ENCODE results near the gene ATOSA. TPM values are rescaled to one million over a fixed set of nuclear protein-coding genes. Genes with fewer than 3 reads are reported as not detected.

ATOSA gene
- total and polyA plus RNA-seq, 2 of the 13 experiments (the other 11 are each of a cell fraction or from before 2014, with no cell fraction given): 6.6 to 16.3 TPM

- Histone ChIP-seq H3K27ac (ENCODE audit: extremely low read length, insufficient read depth, low read length) (peak overlapping the region; percentile 48), H3K9me3 (ENCODE audit: low read length) (no peaks in the 10 kb centered on the region), H3K27me3 (ENCODE audit: control insufficient read depth in 1 of 2, insufficient read depth in 2 of 2, low read length in 2 of 2) (no peaks in the 10 kb centered on the region), H3K4me1 (ENCODE audit: insufficient read depth, low read length) (peaks cover 27% of the 10 kb centered on the region), H3K4me2 (ENCODE audit: low read depth, low read length) (peak overlapping the region; percentile 90), H3K36me3 (replicated peaks in 1 of 2; ENCODE audit: control insufficient read depth in 1 of 2, insufficient read depth in 2 of 2, low read length in 2 of 2) (no peaks in the 10 kb centered on the region), H2AFZ (ENCODE audit: low read length) (no peak overlapping the region), H4K20me1 (ENCODE audit: insufficient read depth, low read length) (no peaks in the 10 kb centered on the region), H3K79me2 (ENCODE audit: insufficient read depth, low read length) (no peaks in the 10 kb centered on the region), H3K4me3 (replicated peaks in 1 of 3; ENCODE audit: insufficient read depth in 1 of 3, low read depth in 2 of 3, low read length in 3 of 3) (peak overlapping the region in 2 of 3 experiments; percentile 65 to 69; a peak in 3 of 6 replicates), H3K9ac (ENCODE audit: insufficient read depth, low read depth, low read length) (no peak overlapping the region; the same call in 1 of the 2 replicates)
- ATAC-seq (peak; percentile 25), DNase-seq (ENCODE audit: low spot score) (no peak), FAIRE-seq (no peak)
- in situ Hi-C loops (cut with HindIII; ENCODE audit: extremely low pct_ligation_motif_present, low pct_unique_long_range_greater_than_20kb): no loop called here
- ChIA-PET POLR2A (interaction anchor here (0.8 to 1.2 kb wide), 2 partner anchors 8 to 9 kb away, joined by 3 to 4 read pairs; no protein-coding TSS in a partner anchor), CTCF (ENCODE audit: low intra/inter-chr PET ratio, low total read pairs) (no interaction called here)
- no TSS peak for BruUV-seq (replicated peaks)
- peak; percentile 58; the same call in 1 of the 2 replicates for TF ChIP-seq ZMYM3 (CRISPR knock-in tag; IDR thresholded peaks at IDR 0.05)
- no peak for TF ChIP-seq MAZ (IDR thresholded peaks at IDR 0.05; ENCODE audit: borderline replicate concordance, low read depth, low read length)
- TF ChIP-seq MAZ (CRISPR knock-in tag; IDR thresholded peaks at IDR 0.05; ENCODE audit: low read depth): 0 out of 2 replicates have a peak, but pooled peaks have one; percentile 9
- no peak for TF ChIP-seq ZNF772 (CRISPR knock-in tag; IDR thresholded peaks at IDR 0.05)
- 0 out of 2 replicates have a peak, but pooled peaks have one; percentile 5 for TF ChIP-seq HMG20A (CRISPR knock-in tag; IDR thresholded peaks at IDR 0.05; ENCODE audit: borderline replicate concordance)
- intact Hi-C loops (cut with micrococcal nuclease; ENCODE audit: unreplicated experiment): no loop called here
- 20% methylated on average over 1 of the region's 1 CpG for WGBS (ENCODE audit: low lambda C conversion rate)
Measured at GRCh38 chr15:52710050-52710707, 31.0 kb upstream of the ATOSA start.

DNA sequence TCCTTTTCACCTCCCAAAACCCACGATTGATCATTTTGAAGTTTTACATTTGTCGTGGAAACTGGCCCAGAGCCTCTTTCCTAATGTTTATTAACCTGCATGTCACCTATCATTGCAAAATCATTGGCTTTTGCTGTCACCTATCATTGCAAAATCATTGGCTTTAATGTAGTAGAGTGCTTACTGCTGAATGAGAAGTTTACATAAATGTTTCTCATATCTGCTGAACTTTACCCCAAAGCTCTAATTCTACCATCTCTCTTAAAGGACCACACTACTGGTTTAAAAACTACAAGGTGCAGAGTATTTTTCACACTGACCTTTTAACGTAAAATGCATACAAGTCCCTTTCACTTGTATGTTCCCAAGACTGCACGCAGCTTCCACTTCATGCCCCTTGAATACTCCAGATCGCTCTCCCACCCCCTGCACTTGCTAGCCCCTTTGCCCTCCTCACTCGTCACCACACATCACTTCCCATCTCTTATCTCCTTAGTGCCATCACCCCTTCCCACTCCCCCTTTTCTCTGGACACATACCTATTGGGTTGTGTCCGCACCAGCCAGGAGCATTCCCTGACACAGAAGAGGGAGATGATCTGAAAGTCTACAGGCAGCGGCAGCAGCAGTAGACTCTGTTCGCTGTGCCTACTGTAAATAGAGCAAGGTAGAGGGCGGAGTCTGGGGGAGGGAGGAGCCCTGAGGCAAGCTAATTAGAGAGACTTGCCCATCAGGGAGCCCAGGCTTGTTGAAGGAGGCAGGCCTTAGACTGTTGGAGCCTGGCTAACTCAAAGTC is 30.2 kb upstream of the ATOSA start:
- H3K27ac ChIP-seq (ENCODE audit: extremely low read length, insufficient read depth, low read length): peak overlapping the region; percentile 48
- peak; percentile 42 for FAIRE-seq
- H3K4me1 ChIP-seq (ENCODE audit: insufficient read depth, low read length): peaks cover 27% of the 10 kb centered on the region
- no peaks in the 10 kb centered on the region for H4K20me1 ChIP-seq (ENCODE audit: insufficient read depth, low read length)
- ATAC-seq: peak; percentile 99
- no peaks in the 10 kb centered on the region for H3K9me3 ChIP-seq (ENCODE audit: low read length)
- TSS peak; percentile 49 for BruUV-seq (replicated peaks)
- no peaks in the 10 kb centered on the region for H3K79me2 ChIP-seq (ENCODE audit: insufficient read depth, low read length)
- H3K27me3 ChIP-seq (ENCODE audit: control insufficient read depth in 1 of 2, insufficient read depth in 2 of 2, low read length in 2 of 2): no peaks in the 10 kb centered on the region
- H3K4me3 ChIP-seq (replicated peaks in 1 of 3; ENCODE audit: insufficient read depth in 1 of 3, low read depth in 2 of 3, low read length in 3 of 3): peak overlapping the region; percentile 54 to 69 (median 65)
- peak overlapping the region; percentile 72 for H2AFZ ChIP-seq (ENCODE audit: low read length)
- ChIA-PET CTCF (ENCODE audit: low intra/inter-chr PET ratio, low total read pairs) (no interaction called here), POLR2A (interaction anchor here (0.8 to 1.2 kb wide), 2 partner anchors 8 to 9 kb away, joined by 3 to 4 read pairs; no protein-coding TSS in a partner anchor)
- intact Hi-C loops (cut with micrococcal nuclease; ENCODE audit: unreplicated experiment) (loop anchor here (1.0 to 2.0 kb wide), 2 partner anchors 31 to 38 kb away; partner anchors contain the start of gene ATOSA), in situ Hi-C loops (cut with HindIII; ENCODE audit: extremely low pct_ligation_motif_present, low pct_unique_long_range_greater_than_20kb) (no loop called here)
- DNase-seq (ENCODE audit: low spot score): peak; percentile 51
- peak overlapping the region; percentile 90 for H3K4me2 ChIP-seq (ENCODE audit: low read depth, low read length)
- H3K36me3 ChIP-seq (replicated peaks in 1 of 2; ENCODE audit: control insufficient read depth in 1 of 2, insufficient read depth in 2 of 2, low read length in 2 of 2): no peaks in the 10 kb centered on the region
- H3K9ac ChIP-seq (ENCODE audit: insufficient read depth, low read depth, low read length): peak overlapping the region; percentile 25
- WGBS (ENCODE audit: low lambda C conversion rate): 2% methylated on average over 10 of the region's 10 CpGs
- TF ChIP-seq ZNF292 (CRISPR knock-in tag; IDR thresholded peaks at IDR 0.05; ENCODE audit: borderline replicate concordance, low read depth) (peak; percentile 87; the same call in 1 of the 2 replicates), CREB1 (IDR thresholded peaks at IDR 0.05) (0 out of 2 replicates have a peak, but pooled peaks have one; percentile 23), CREB1 (CRISPR knock-in tag; IDR thresholded peaks at IDR 0.05) (0 out of 2 replicates have a peak, but pooled peaks have one; percentile 39), ZNF18 (CRISPR knock-in tag; IDR thresholded peaks at IDR 0.05; ENCODE audit: insufficient replicate concordance) (no peak), FOXA3 (CRISPR knock-in tag; IDR thresholded peaks at IDR 0.05) (peak; percentile 58; the same call in 1 of the 2 replicates), FOXA1 (IDR thresholded peaks at IDR 0.05) (no peak), FOXA1 (CRISPR knock-in tag; IDR thresholded peaks at IDR 0.05) (peak; percentile 63), TBP (CRISPR knock-in tag; IDR thresholded peaks at IDR 0.05) (no peak), SYNCRIP (IDR thresholded peaks at IDR 0.05; ENCODE audit: insufficient read depth, low read depth, low read length) (no peak), ZNF605 (CRISPR knock-in tag; IDR thresholded peaks at IDR 0.05) (0 out of 2 replicates have a peak, but pooled peaks have one; percentile 12), ZNF747 (CRISPR knock-in tag; IDR thresholded peaks at IDR 0.05; ENCODE audit: borderline replicate concordance) (no peak)

Measured in HepG2 (cell line).